NCI-H2081 treated with DMSO at 0.1 percent for 48 hours (cell line): ENCODE data around the gene GRID1.
A peak's percentile ranks its signal among the peaks of the same experiment; 100 is the strongest.

Source experiments
- DNase-seq: peaks from one replicate; lab custom pipeline; 2025; lab: John Stamatoyannopoulos, UW

Gene GRID1

GRCh38 chr10:86265236-86265894, 101.2 kb downstream of the GRID1 start:
- DNase-seq, result no peak

DNA sequence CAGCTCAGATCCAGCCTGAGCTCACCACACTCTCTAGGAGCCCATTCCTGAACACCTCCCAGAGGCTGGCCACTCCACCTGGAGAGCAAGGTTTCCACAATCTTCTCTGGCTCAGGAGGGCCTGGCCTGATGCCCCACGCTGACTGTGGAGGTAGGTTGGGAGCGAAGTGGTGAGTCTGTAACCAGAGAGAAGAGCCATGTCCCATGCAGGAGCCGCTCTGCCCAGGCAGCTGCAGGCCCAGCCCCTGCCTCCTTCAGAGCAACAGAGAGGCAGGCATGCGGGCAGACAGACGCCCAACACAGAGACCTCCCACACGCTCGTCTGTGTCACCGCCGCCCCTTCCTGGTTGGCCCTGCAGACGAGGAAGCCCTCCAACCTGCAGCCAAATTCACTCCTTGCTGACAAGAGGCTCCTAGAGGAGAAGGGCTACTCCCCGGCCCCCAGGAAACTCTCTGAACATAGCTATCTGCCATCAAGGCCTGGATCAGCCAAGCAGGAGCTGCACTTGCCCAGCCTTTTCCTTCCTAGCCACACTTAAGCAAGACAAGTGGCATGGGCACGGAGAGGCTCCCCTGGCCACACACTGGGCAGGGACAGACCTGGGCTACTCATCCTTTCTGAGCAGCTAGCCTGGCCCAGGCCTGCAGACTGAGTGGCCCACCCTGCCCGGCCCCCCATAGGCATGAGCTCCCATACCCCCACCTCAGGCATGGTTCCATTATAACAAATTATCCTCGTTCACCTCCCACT, 101.9 kb downstream of the GRID1 start:
- no peak for DNase-seq

DNA sequence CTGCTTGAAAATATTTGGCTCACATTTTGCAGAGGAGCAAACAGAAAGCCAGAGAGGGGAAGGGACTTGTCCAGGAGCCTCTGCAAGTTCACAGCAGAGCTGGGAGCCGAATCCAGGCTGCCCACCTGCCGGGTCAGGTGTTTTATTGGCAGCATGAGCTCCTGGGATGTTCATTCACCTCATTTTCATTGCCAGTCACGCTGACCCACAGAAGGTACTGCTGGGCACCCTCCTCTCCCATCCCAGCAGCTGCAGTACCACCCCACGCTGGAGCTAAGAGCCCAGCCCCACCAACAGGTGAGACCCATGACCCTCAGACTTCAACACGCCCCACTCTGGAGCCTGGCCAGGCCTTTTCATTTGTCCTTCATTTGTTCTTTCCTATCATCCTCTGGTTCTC, 102.7 kb downstream of the GRID1 start:
- no peak for DNase-seq

- no peak for DNase-seq
These were observed 103.4 kb downstream of the GRID1 start for GRCh38 chr10:86263209-86263608.

- no peak for DNase-seq
These were observed 103.9 kb downstream of the GRID1 start for GRCh38 chr10:86262688-86263181.

GRCh38 chr10:86261941-86262687, 104.5 kb downstream of the GRID1 start:
- peak; percentile 7 for DNase-seq

GRCh38 chr10:86261470-86261869, 105.1 kb downstream of the GRID1 start:
- no peak for DNase-seq

DNA sequence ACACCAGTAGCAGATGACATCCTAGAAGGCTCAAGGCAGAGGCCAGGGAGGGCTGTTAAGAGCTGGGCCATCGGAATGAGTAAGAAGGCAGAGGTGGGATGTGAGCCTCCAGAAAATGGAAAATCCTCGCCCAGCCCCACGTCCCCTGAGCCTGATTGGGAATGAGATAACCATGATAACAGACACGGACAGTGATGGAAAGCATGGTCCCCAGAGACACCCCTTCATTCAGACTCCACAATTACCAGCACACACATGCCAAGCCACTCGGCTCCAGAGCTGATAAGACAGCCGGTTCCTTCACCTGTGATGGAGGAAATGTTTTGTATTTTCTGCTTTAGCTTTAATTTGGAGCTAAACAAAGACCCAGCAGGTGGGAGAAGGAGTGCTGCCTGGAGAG, 106.0 kb downstream of the GRID1 start:
- no peak for DNase-seq

- no peak for DNase-seq
These were observed 106.6 kb downstream of the GRID1 start for GRCh38 chr10:86259901-86260562.

DNA sequence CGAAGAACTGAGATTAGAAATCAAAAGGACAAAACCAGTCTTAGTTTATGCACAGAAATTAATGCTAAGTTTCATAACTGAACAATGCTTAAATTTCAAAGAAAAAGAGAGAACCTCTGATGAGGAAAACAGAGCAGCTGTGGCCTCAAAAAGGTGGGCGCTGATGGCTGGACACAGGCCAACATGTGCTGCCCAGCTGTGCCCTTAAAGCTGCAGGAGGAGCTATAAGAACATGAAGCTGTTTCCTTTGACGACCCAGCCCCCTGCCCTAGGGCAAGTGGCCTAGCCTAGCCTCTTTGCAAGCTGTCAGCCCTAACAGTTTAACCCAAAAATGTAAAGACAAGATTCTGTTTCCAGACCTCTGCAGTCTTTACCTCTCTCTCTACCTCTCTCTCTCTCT, 107.7 kb downstream of the GRID1 start:
- DNase-seq, result no peak

DNA sequence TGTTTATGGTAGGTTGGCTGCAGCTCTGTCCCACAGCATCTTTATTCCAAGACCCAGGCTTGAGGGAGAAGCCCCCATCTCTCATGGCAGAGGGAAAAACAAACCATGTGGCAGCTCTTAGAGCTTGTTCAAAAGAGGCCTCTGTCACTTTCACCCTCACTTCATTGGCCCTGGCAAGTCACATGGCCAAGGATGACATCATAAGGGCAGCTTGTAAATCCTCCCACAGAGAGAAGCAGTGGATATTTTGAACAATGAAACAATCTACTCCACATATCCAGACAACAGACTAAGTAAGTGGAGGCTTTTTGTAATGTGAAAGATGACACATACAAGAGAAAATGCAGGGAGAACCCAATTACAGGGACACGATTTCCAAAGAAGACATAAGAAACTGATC, 108.1 kb downstream of the GRID1 start:
- DNase-seq, result no peak

GRCh38 chr10:86257683-86258082, 108.9 kb downstream of the GRID1 start:
- no peak for DNase-seq

DNA sequence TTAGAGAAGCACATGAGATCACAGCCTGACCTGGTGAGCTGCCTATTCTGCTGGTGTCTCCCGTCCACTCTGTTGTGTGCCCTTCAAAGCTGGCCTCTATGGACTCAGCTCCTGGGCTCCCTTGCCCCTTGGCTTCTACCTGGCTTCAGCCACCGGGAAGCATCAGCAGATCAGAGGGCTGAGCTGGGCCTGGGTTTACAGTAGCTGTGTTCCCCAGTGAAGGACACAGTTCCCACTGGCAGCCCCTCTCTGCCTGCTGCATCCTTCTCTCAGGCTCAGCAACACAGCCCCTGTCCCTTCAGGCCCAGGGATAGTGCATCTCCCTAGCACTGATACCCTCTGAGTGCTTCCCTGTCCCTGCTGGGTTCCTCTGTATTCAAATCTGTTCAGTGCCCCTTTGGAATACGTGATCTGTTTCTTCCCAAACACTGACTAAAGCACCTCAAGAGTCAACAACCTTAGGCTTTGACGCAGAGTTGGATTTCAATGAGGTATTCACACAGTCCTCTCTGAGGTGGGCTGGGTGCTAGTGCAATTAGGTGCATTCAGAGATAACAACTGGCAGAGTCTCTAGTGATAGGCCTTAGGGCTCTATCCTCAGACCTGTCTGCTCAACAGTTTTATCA, 109.8 kb downstream of the GRID1 start:
- DNase-seq, result no peak

- no peak for DNase-seq
These were observed 111.0 kb downstream of the GRID1 start for GRCh38 chr10:86255405-86256251.

DNA sequence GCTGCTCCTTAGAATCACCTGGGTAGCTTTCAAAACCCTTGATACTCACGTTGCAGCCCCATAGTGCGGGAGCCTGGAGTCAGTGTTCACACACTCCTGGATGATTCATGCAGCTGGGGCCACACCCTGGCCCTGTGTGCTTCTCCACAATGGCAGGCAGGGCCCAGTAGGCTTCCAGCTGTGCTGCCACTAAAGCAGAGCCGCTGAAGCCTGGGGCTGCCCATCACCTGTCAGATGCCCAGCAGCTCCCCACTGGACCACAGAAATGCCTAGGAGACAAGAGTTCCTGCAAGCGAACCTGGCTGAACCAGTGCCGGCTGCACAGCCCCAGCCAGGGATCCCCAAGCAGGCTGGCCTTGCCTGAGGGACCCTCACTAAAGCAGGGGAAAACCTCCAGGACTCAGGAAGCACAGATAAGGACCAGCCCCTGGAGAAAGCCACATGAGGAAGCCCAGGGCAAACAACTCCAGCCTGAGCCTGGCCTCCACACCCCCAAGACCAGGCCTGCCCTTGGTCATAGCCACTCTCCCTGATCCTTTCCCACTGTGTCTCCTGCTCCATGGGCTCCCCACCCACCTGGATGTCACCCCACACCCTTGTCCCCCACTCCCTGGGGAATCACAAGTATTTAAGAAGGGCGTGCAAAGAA, 111.9 kb downstream of the GRID1 start:
- DNase-seq, result no peak

DNA sequence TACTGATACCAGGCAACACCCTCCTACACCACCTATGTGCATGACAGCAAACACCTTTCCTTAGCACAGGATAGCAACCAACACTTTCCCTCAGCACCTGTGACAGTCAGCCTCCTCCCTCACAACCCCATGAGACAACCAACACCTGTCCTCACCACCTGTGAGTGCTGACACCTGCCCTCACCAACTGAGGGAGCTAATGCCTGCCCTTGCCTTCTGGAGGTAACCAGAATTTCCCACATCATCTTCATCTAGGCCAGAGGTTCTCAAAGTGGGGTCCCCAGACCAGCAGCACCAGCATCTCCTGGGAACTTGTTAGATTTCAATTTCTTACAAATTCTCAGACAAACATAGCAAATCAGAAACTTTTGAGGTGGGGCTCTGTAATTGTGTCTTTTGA, 112.5 kb downstream of the GRID1 start:
- no peak for DNase-seq

DNA sequence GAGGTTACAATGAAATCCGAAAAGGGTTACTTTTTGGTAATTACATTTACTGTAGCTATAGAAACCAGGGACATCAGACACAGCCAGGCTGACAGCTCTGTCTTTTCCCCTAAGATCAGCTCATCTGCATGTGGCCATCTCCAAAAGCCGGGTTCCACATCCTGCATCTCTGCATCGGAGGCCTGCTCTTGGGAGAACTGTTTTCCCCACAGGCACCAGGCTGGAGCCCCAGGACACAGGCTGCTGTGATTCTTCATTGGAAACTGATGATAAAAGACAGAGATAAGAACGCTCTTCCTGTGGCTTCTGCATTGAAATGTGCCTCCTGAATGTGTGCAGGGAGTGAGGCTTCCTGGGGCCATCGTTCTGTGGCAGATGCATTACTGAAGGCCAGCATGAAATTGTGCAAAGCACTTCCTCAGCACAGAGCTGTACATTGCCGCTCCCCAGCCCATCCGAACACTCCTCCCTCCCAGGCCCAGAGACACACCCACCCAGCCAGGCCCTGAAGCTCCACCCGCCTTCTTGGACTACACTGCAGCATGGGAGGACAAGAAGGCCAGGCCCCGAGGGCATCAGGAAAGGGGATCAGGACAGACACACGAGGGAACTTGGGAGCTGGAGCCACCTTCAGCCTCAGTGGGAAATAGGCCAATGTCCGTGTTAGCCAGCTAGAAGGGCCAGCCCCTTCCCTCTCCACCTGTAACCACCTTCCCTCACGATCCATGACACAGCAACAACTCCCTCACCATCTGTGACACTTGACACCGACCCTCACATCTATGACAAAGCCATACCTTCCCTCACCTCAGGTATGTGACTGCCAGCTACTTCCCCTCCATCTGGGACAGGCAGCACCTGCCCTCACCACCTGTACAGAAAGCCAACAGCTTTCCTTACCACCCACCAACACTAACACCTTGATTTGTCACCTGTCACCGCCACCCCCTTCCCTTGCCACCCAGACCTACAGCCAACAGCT, 113.2 kb downstream of the GRID1 start:
- no peak for DNase-seq

DNA sequence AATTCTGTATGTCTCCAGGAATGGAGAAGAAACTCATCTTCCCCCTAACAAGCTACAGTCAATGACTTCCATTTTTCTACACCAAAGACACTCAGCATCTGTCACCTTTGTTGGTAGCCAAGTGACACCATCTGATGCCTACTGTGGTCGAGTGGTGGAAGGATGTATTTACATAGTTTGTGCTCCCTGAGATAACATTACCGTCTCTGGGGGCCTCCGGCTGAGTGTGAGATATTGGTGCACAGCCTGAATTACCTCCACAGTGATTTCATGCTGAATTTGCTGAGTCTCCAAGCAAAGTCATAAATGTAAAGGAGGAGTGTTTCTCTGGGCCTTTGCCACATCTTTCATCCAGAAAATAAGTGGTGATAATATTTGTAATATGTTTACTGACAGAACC, 114.0 kb downstream of the GRID1 start:
- DNase-seq, result no peak

DNA sequence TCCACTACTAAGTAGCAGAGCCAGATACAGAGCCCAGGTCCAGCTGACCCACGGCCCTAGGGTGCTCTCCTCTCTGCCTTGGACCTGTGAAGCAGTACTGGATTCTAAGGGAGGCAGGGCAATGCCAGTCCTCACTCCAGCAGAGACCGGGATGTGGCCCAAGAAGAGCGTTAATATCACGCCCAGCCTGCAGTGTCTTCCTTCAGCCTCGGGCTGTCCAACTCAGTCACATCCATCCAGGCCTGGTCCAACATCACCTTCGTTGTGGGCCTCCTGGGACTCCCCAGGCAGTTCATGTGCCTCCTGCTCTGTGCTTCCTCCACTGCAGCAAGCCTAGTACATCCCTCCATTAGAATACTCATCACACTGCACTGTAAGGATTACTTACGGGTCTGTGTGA, 114.5 kb downstream of the GRID1 start:
- DNase-seq, result no peak
